Thyroid gland (tissue), 4 donors: ENCODE measurements around the gene ACAT2. TPM values are rescaled to one million over a fixed set of nuclear protein-coding genes. Genes with fewer than 3 reads are reported as not detected.
"Not testable (repeated sequence)": the region's sequence is repeated elsewhere in the genome, so short reads cannot be mapped to it uniquely, and the experiment has no call there.

ENCODE experiments used
- DNase-seq, 2 donors: peaks; one replicate each; pipeline ENCODE4 v3.0.0-alpha.2; 2019
- H3K27ac ChIP-seq, 3 donors: fragments of 200-600 bp; sonication (generic); 1 replicate in 2 of 3; 2 replicates in 1 of 3; pipeline ENCODE4 v1.5.1; 2016 to 2019; ENCODE audit warnings: mild to moderate bottlenecking in 1 of 3, moderate library complexity in 1 of 3
- H3K27me3 ChIP-seq: fragments of 200-600 bp; sonication (generic); one replicate; pipeline ENCODE4 v1.5.1; 2019
- H3K36me3 ChIP-seq, 2 donors: fragments of 200-600 bp; sonication (generic); one replicate each; pipeline ENCODE4 v1.5.1; 2016 to 2019
- H3K4me1 ChIP-seq, 2 donors: fragments of 200-600 bp; sonication (generic); one replicate each; pipeline ENCODE4 v1.5.1; 2017 to 2019
- H3K4me3 ChIP-seq, 3 donors: fragments of 200-600 bp; sonication (generic); replicated peaks in 1 of 3; 1 replicate in 2 of 3; 2 replicates in 1 of 3; pipeline ENCODE4 v1.5.1; 2016; ENCODE audit warnings: mild to moderate bottlenecking in 1 of 3
- H3K9me3 ChIP-seq: fragments of 200-600 bp; sonication (generic); one replicate; pipeline ENCODE4 v1.5.1; 2017
- POLR2A ChIP-seq, 2 donors: fragments of 450-650 bp; IDR thresholded peaks; one replicate each; pipeline ENCODE4 v1.6.1; 2017; ENCODE audit warnings: antibody characterized with exemption in 2 of 2, mild to moderate bottlenecking in 2 of 2, moderate library complexity in 1 of 2
- WGBS, 2 donors: methylation state at CpG; one replicate each; pipeline ENCODE4 v1.1.5; 2017; 5-methylcytosine and 5-hydroxymethylcytosine counted together
- intact Hi-C: fragments of 100-400 bp; cut with DNase I; formaldehyde crosslinking; loops from one replicate; pipeline ENCODE4 v1.15.1; 2023
- total RNA-seq, 4 donors: library from RNA; depleted of rRNA; stranded (reverse); fragments of >200 nt; gene quantifications; one replicate each; pipeline ENCODE4 v1.2.3, GENCODE V29; 2016
- TF ChIP-seq, protein P1 (sequence below), 6 experiments: fragments of 200-600 bp in 3 of 6; fragments of 450-650 bp in 3 of 6; sonication (generic) in 3 of 6; IDR thresholded peaks; one replicate each; pipeline ENCODE4 v1.5.1; 2016 to 2019; ENCODE audit warnings: antibody characterized with exemption in 6 of 6, mild to moderate bottlenecking in 2 of 6, inconsistent platforms in 1 of 6, moderate library complexity in 1 of 6

Gene ACAT2
- total RNA-seq, 4 donors from 2014 or later = 5.6 to 10.4 (median 7.0) TPM

DNA sequence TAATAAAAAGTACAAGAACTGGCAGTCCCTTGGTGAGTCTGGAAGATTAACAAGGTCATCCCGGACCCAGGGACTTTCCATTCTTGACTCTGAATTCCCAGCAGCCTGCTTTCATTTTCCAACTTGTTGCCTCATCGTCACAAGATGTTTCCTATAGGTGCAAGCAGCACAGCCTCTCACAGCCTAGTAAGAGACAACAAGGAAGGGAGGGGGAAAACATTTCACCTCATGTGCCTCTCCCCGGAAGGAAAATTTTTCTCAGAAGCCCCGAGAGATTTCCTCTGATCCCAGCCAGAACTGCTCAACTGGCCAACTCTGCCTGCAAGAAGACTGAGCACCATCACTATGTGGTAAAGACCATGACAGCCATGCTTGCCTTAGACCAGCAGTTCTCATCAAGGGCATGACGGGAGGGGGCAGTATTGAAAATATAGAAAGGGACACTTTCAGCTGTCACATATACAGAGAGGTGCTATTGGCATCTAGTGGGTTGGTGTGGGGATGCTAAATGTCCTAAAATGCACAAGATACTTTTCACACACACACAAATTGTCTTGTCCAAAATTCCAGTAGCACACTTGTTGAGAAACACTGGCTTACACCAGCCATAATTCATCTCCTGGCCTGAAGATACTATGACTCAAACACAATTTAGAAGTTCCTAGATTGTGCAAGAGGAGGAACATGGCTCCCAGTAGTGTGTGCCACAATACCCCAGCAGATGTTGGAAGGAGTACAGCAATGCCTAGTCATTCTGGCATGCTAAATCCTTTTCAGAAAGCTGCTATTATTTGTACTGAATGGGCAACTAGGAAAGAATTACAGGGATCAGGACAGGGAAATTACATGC is 45.4 kb upstream of the ACAT2 start:
- H3K27ac ChIP-seq = peak overlapping the region; percentile 24 to 67 (median 53)
- H3K4me1 ChIP-seq = peaks cover 0 to 6% of the 10 kb centered on the region in 2 donors
- H3K4me3 ChIP-seq = no peak overlapping the region
- H3K9me3 ChIP-seq = no peaks in the 10 kb centered on the region
- H3K36me3 ChIP-seq = no peaks in the 10 kb centered on the region
- TF ChIP-seq, protein P1, sequence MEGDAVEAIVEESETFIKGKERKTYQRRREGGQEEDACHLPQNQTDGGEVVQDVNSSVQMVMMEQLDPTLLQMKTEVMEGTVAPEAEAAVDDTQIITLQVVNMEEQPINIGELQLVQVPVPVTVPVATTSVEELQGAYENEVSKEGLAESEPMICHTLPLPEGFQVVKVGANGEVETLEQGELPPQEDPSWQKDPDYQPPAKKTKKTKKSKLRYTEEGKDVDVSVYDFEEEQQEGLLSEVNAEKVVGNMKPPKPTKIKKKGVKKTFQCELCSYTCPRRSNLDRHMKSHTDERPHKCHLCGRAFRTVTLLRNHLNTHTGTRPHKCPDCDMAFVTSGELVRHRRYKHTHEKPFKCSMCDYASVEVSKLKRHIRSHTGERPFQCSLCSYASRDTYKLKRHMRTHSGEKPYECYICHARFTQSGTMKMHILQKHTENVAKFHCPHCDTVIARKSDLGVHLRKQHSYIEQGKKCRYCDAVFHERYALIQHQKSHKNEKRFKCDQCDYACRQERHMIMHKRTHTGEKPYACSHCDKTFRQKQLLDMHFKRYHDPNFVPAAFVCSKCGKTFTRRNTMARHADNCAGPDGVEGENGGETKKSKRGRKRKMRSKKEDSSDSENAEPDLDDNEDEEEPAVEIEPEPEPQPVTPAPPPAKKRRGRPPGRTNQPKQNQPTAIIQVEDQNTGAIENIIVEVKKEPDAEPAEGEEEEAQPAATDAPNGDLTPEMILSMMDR (IDR thresholded peaks at IDR 0.05) = no peak
- no peak for TF ChIP-seq POLR2A (IDR thresholded peaks at IDR 0.05)
- intact Hi-C loops = no loop called here
- WGBS, 2 donors = 61 to 75% methylated on average over 5 of the region's 5 CpGs
- no peaks in the 10 kb centered on the region for H3K27me3 ChIP-seq
- peak in 1 of 2 donors; percentile 5 for DNase-seq

DNA sequence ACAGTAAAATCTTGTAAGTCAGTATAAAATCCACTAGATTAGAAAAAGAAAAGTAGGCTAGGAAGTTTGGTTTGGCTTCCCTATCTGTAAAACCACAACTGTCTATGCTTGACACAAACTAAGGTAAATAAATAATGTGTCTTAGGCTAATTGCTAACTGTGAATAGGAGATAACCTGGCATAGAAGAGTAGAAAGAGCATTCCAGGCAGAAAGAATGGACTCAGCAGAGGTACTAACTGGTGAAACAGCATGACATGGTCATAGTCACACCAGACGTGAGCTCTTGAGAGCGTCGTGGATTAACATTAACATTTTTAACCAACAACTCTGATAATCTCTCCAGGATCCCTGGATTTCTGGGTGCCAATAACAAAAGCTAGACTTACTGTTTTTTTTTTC is 43.2 kb upstream of the ACAT2 start:
- Histone ChIP-seq H3K9me3 (no peaks in the 10 kb centered on the region), H3K4me3 (no peak overlapping the region), H3K27me3 (no peaks in the 10 kb centered on the region), H3K36me3 (no peaks in the 10 kb centered on the region), H3K27ac (no peak overlapping the region), H3K4me1 (peaks cover 0 to 6% of the 10 kb centered on the region in 2 donors)
- TF ChIP-seq POLR2A (IDR thresholded peaks at IDR 0.05) = no peak
- TF ChIP-seq, protein P1 (IDR thresholded peaks at IDR 0.05) = no peak
- 72 to 76% methylated on average over 3 of the region's 3 CpGs for WGBS, 2 donors
- intact Hi-C loops = no loop called here
- DNase-seq = no peak

DNA sequence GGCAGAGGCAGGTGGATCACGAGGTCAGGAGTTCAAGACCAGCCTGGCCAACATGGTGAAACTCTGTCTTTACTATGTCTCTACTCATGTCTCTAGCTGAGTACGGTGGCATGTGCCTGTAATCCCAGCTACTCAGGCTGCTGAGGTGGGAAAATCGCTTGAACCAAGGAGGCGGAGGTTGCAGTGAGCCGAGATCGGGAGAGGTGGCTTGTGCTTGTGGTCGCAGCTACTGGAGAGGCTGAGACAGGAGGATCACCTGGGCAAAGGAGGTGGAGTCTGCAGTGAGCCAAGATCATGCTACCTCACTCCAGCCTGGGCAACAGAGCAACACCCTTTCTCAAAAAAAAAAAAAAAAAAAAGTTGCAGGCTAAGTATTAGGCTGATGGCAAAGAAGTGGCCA is 42.6 kb upstream of the ACAT2 start:
- H3K27ac ChIP-seq = no peak overlapping the region
- DNase-seq = no peak
- TF ChIP-seq POLR2A (IDR thresholded peaks at IDR 0.05) = no peak
- TF ChIP-seq, protein P1 (IDR thresholded peaks at IDR 0.05) = no peak
- peaks cover 0 to 6% of the 10 kb centered on the region in 2 donors for H3K4me1 ChIP-seq
- no peak overlapping the region for H3K4me3 ChIP-seq
- intact Hi-C loops = no loop called here
- H3K27me3 ChIP-seq = no peaks in the 10 kb centered on the region
- no peaks in the 10 kb centered on the region for H3K9me3 ChIP-seq
- H3K36me3 ChIP-seq = no peaks in the 10 kb centered on the region
- WGBS, 2 donors = 94 to 95% methylated on average over 7 of the region's 7 CpGs

DNA sequence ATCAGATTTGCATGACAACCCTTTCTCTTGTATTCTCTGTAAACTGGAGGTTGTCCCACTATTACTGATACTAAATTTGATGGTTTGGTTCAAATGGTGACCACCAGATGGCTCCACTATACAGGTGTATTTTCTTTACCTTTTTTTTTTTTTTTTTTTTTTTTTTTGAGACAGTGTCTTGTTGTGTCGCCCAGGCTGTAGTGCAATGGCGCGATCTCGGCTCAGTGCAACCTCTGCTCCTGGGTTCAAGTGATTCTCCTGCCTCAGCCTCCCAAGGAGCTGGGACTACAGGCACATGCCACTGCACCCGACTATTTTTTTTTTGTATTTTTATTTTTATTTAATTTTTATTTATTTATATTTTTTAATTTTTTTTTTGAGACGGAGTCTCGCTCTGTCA is 41.1 kb upstream of the ACAT2 start:
- H3K36me3 ChIP-seq = no peaks in the 10 kb centered on the region
- no peaks in the 10 kb centered on the region for H3K27me3 ChIP-seq
- DNase-seq = peak in 1 of 2 donors; percentile 14
- 48 to 51% methylated on average over 7 of the region's 7 CpGs for WGBS, 2 donors
- TF ChIP-seq, protein P1 (IDR thresholded peaks at IDR 0.05) = peak in 3 of 6 experiments; percentile 37 to 52 (median 45)
- no peak for TF ChIP-seq POLR2A (IDR thresholded peaks at IDR 0.05)
- no peak overlapping the region for H3K27ac ChIP-seq
- H3K4me1 ChIP-seq = peaks cover 0 to 13% of the 10 kb centered on the region in 2 donors
- H3K4me3 ChIP-seq = no peak overlapping the region
- intact Hi-C loops = loop anchor here (10.0 kb wide), 1 partner anchor 64 kb away; the partner anchor contains the start of gene TCP1
- no peaks in the 10 kb centered on the region for H3K9me3 ChIP-seq

DNA sequence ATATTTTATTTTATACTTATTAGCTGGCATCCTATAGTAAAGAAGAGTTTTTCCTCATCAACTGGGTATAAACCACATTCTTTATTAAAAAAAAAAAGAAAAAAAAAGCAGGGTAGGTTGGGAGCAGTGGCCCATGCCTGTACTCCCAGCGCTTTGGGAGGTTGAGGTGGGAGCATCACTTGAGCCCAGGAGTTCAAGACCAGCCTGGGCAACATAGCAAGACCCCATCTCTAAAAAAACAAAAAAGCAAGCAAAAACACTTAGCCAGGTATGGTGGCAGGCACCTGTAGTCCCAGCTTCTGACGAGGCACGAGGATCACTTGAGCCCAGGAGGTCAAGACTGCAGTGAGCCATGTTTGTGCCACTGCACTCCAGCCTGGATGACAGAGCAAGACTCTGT is 39.9 kb upstream of the ACAT2 start:
- not testable (repeated sequence) for H3K4me3 ChIP-seq, H3K36me3 ChIP-seq, H3K9me3 ChIP-seq, DNase-seq, H3K27ac ChIP-seq, H3K27me3 ChIP-seq
- intact Hi-C loops = loop anchor here (10.0 kb wide), 1 partner anchor 63 kb away; the partner anchor contains the start of gene TCP1
- WGBS, 2 donors = 90 to 96% methylated on average over 3 of the region's 3 CpGs
- H3K4me1 ChIP-seq = peaks cover 3 to 13% of the 10 kb centered on the region in 2 donors
